H1 (cell line): ENCODE data around the gene COX7A1. TPM values are rescaled to one million over a fixed set of nuclear protein-coding genes. Genes with fewer than 3 reads are reported as not detected.

Experiments used
- CREB1 ChIP-seq: IDR thresholded peaks from 2 replicates; pipeline ENCODE4 v1.6.1; 2012; ENCODE audit warnings: inconsistent platforms
- EGR1 ChIP-seq: IDR thresholded peaks from 2 replicates; pipeline ENCODE4 v1.6.1; 2011; ENCODE audit warnings: low read depth, low read length, borderline replicate concordance
- EZH2 ChIP-seq: fragments of 200-600 bp; sonication (generic); IDR thresholded peaks from 2 replicates; pipeline ENCODE4 v1.7.1; 2012; ENCODE audit warnings: low read depth, mild to moderate bottlenecking, moderate library complexity, low read length, inconsistent platforms; ENCODE audit not compliant: severe bottlenecking
- GTF2F1 ChIP-seq: IDR thresholded peaks from 2 replicates; pipeline ENCODE4 v1.6.1; 2012; ENCODE audit warnings: low read depth, low read length, improper control_type of control experiment, borderline replicate concordance
- KDM1A ChIP-seq: fragments of 200-600, 300-600 bp; sonication (generic); IDR thresholded peaks from 2 replicates; pipeline ENCODE4 v1.7.1; 2016; ENCODE audit warnings: mild to moderate bottlenecking, low read length, borderline replicate concordance
- NANOG ChIP-seq: IDR thresholded peaks from 2 replicates; pipeline ENCODE4 v1.6.1; 2011; ENCODE audit warnings: low read length, low read depth, mild to moderate bottlenecking, inconsistent platforms; ENCODE audit not compliant: insufficient read depth, poor library complexity, severe bottlenecking
- RFX5 ChIP-seq: IDR thresholded peaks from 2 replicates; pipeline ENCODE4 v1.6.1; 2011; ENCODE audit warnings: low read depth, low read length, improper control_type of control experiment, borderline replicate concordance
- SIRT6 ChIP-seq: IDR thresholded peaks from one replicate; pipeline ENCODE4 v1.7.1; 2012; ENCODE audit warnings: low read length, inconsistent platforms
- SIX5 ChIP-seq: IDR thresholded peaks from 2 replicates; pipeline ENCODE4 v1.6.1; 2011; ENCODE audit warnings: mild to moderate bottlenecking, low read depth, low read length
- SP2 ChIP-seq: IDR thresholded peaks from 2 replicates; pipeline ENCODE4 v1.6.1; 2012; ENCODE audit warnings: mild to moderate bottlenecking, low read length, inconsistent platforms
- TBP ChIP-seq: IDR thresholded peaks from 2 replicates; pipeline ENCODE4 v1.6.1; 2011; ENCODE audit warnings: low read depth, low read length, improper control_type of control experiment
- polyA plus RNA-seq, 7 experiments: library from polyadenylated mRNA; depleted of rRNA in 3 of 7; stranded (reverse) in 5 of 7; unstranded in 2 of 7; fragments of >200 nt in 5 of 7; fragments of 200-250 nt in 2 of 7; gene quantifications; 1 replicate in 5 of 7; 2 replicates in 1 of 7; 4 replicates in 1 of 7; pipeline versions ENCODE4 v1.2.1 to v1.2.3, GENCODE V29; 2011 to 2013; ENCODE audit warnings: missing spikeins in 2 of 7, mixed read lengths in 2 of 7
- total RNA-seq: library from RNA; stranded (reverse); fragmentation: NEBNext Ultra II Directional; extraction: Animal tissue kit (Norgen Biotek cat#: 25700); gene quantifications from 2 replicates; pipeline ENCODE4 v1.2.1, GENCODE V29; 2021
- TF ChIP-seq, protein P1 (sequence below), 3 experiments: IDR thresholded peaks; 1 replicate in 2 of 3; 2 replicates in 1 of 3; pipeline versions ENCODE4 v1.5.1 to v1.6.1; 2011; ENCODE audit warnings: low read length in 3 of 3, mild to moderate bottlenecking in 3 of 3, inconsistent platforms in 2 of 3, low read depth in 1 of 3, moderate library complexity in 1 of 3; ENCODE audit not compliant: insufficient read depth in 1 of 3; ENCODE audit errors: control extremely low read depth in 1 of 3

COX7A1 gene
- total and polyA plus RNA-seq, 2 of the 8 experiments (the other 6 are each of a cell fraction or from before 2014, with no cell fraction given): 0.60 TPM

DNA sequence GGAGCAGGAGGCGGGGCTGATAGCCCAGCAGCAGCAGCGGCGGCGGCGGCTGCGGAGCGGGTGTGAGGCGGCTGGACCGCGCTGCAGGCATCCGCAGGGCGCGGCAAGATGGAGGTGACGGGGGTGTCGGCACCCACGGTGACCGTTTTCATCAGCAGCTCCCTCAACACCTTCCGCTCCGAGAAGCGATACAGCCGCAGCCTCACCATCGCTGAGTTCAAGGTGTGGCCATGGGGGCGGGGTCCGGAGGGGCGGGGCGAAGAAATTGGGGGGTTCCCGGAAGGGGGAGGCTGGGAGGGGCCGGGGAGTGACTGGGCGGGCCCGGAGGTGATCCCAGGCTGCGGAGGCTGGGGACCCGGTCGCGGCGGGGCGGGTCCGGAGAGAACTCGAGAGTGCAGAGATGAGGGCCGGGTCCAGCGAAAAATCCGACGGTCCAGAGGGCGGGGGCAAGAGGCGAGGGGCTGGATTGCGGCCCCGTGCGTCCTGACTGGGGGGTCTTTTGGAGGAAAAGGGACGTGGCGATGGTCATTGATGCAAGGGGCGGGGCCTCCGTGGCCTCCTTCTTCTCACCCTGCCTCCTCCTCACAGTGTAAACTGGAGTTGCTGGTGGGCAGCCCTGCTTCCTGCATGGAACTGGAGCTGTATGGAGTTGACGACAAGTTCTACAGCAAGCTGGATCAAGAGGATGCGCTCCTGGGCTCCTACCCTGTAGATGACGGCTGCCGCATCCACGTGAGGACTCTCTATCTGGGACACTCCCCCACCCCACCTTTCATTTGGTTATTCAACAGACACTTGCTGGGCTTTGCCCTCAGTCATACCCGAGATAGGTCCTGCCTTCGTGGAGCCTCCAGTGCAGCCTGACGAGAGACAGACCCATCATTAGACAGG lies 36.5 kb downstream of the COX7A1 start, which contains the start of gene TBCB (continued):
- TF ChIP-seq EZH2 (no peak), CREB1 (peak; percentile 37; the same call in 1 of the 2 replicates), KDM1A (no peak), SIRT6 (no peak), SIX5 (no peak), SP2 (no peak), RFX5 (no peak), GTF2F1 (no peak), EGR1 (no peak), TBP (no peak; the same call in 1 of the 2 replicates), NANOG (no peak)
- TF ChIP-seq, protein P1, sequence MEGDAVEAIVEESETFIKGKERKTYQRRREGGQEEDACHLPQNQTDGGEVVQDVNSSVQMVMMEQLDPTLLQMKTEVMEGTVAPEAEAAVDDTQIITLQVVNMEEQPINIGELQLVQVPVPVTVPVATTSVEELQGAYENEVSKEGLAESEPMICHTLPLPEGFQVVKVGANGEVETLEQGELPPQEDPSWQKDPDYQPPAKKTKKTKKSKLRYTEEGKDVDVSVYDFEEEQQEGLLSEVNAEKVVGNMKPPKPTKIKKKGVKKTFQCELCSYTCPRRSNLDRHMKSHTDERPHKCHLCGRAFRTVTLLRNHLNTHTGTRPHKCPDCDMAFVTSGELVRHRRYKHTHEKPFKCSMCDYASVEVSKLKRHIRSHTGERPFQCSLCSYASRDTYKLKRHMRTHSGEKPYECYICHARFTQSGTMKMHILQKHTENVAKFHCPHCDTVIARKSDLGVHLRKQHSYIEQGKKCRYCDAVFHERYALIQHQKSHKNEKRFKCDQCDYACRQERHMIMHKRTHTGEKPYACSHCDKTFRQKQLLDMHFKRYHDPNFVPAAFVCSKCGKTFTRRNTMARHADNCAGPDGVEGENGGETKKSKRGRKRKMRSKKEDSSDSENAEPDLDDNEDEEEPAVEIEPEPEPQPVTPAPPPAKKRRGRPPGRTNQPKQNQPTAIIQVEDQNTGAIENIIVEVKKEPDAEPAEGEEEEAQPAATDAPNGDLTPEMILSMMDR (IDR thresholded peaks at IDR 0.05; ENCODE audit: control extremely low read depth in 1 of 3, insufficient read depth in 1 of 3, low read depth in 1 of 3, low read length in 3 of 3): no peak
